C4-2B (cell line): Measurements from ENCODE around the gene CATSPERZ.
A peak's percentile ranks its signal among the peaks of the same experiment; 100 is the strongest.

ENCODE experiments used
- H3K27ac ChIP-seq: fragments of 450-650 bp; 2 replicates; pipeline ENCODE4 v1.5.1; 2017
- CTCF ChIP-seq: fragments of 450-650 bp; conservative IDR thresholded peaks from 2 replicates; pipeline ENCODE4 v1.5.1; 2017; ENCODE audit warnings: mild to moderate bottlenecking
- ZFX ChIP-seq: fragments of 450-650 bp; IDR thresholded peaks from 2 replicates; pipeline ENCODE4 v1.6.1; 2017

Gene CATSPERZ

DNA sequence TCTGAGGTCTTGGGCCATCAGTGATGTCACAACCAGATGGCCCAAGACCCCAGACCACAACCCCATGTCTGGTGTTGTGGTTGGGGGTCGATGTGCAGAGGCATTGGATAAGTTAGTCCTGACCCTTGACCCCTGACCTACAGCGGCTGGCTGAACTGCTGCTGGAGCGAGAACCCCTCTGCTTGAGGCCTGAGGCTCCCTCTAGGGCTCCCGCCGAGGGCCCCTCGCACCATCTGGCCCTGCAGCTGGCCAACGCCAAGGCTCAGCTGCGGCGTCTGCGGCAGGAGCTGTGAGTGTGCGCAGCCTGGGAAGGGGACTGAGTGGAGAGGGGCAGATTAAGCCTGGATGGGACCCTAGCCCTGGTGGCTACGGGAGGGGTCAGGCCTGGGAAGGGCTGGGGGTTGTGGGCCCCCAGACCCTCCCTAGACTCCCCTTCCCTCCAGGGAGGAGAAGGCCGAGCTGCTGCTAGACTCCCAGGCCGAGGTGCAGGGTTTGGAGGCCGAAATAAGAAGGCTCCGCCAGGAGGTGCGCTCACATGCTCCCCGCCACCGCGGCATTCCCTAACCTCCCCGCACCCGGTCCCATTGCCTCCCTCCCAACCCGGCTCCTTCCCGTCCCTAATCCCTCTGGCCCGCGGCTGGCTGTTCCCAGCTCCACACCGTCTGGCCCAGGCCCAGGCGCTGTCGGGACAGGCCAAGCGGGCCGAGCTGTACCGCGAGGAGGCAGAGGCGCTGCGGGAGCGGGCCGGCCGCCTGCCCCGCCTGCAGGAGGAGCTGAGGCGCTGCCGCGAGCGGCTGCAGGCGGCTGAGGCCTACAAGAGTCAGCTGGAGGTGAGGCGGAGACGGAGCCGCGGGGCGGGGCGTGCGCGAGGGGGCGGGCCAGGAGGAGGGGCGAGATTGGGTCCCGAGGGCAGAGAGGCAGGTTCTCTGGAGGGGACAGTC, 42.0 kb downstream of the CATSPERZ start:
- peak; percentile 78 for TF ChIP-seq CTCF
- peak; percentile 79; the same call in 1 of the 2 replicates for TF ChIP-seq ZFX
- H3K27ac ChIP-seq = peak overlapping the region; percentile 66

DNA sequence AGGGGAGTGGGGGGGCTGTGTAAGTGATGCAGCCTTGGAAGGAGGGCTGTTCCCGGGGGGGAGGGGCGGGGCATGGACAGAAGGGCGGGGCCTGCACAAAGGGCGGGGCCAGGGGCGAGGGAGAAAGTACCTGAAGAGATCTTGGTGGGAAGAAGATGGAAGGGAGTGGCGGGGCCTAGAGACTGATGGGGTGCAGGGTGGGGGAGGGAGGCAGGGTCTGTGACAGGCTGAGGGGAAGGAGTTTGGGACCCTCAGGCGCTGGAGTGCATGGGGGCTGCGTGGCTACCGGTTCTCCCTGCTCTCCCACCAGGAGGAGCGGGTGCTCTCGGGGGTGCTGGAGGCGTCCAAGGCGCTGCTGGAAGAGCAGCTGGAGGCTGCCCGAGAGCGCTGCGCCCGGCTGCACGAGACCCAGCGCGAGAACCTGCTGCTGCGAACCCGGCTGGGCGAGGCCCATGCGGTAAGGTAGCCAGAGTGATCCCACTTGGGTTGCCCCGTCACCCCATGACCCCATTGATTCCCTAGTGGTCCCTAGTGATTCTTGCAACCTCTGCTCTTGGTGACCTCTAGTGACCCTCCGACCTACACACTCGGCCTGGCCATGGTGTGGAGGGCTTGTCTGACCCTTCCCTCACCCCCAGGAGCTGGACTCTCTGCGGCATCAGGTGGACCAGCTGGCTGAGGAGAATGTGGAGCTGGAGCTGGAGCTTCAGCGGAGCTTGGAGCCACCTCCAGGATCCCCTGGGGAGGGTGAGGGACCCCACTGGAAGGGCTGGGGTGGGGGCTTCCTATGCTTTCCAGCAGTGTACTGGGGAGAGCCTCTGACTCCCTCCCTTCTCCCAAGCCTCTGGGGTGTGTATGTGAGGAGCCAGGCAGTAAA, 42.9 kb downstream of the CATSPERZ start:
- TF ChIP-seq ZFX = no peak
- no peak for TF ChIP-seq CTCF
- H3K27ac ChIP-seq = peak overlapping the region; percentile 66; the same call in 1 of the 2 replicates

- H3K27ac ChIP-seq = no peak overlapping the region
- TF ChIP-seq ZFX (no peak), CTCF (no peak; the same call in 1 of the 2 replicates)
These were observed 43.8 kb downstream of the CATSPERZ start for GRCh38 chr11:64343767-64344559.

DNA sequence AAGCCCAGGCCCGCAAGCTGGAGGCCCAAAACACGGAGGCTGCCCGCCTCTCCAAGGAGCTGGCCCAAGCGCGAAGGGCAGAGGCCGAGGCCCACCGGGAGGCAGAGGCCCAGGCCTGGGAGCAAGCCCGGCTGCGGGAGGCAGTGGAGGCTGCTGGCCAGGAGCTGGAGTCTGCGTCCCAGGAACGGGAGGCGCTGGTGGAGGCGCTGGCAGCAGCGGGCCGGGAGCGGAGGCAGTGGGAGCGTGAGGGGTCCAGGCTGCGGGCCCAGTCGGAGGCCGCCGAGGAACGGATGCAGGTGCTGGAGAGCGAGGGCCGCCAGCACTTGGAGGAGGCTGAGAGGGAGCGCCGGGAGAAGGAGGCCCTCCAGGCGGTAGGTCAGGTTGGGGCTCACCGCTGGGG, 44.6 kb downstream of the CATSPERZ start:
- TF ChIP-seq ZFX = no peak
- TF ChIP-seq CTCF = no peak
- no peak overlapping the region for H3K27ac ChIP-seq

DNA sequence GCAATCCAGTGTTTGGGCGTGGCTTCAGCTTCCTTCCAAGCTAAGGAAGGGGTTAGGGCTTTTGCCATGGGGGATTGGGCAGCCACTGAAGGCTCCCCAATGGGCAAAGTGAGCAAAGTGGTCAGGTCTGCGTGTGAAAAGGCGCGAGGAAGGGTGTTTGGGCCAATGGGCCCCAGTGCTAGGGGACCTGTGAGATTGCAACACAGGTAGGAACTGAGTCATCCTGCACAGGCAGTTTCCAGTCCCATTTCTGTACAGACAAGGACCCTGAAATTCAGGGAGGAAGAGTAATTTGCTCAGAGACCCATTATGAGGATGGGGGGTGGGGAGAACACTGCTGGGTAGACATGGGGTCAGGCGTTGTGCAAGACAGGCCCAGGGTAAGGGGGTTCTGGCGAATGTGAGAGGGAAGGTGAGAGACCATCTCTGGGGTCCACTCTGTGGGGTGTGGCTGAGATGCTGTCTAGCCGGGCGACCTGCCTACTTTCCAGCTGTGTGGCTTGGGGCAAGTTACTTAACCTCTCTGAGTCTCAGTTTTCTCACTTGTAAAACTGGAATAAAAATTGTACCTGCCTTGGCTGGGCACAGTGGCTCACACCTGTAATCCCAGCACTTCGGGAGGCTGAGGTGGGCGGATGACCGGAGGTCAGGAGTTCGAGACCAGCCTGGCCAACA, 47.2 kb downstream of the CATSPERZ start:
- no peak overlapping the region for H3K27ac ChIP-seq
- TF ChIP-seq ZFX = no peak
- no peak for TF ChIP-seq CTCF

- no peak overlapping the region for H3K27ac ChIP-seq
- TF ChIP-seq ZFX (no peak), CTCF (no peak)
These were observed 48.3 kb downstream of the CATSPERZ start for GRCh38 chr11:64348383-64349024.
